GM18526 (cell line): ENCODE results near the gene PPP3R1.

Experiments used
- POLR2A ChIP-seq: IDR thresholded peaks from 3 replicates; pipeline ENCODE4 v1.6.1; 2011; ENCODE audit not compliant: insufficient read length; ENCODE audit errors: extremely low read depth

Gene PPP3R1

DNA sequence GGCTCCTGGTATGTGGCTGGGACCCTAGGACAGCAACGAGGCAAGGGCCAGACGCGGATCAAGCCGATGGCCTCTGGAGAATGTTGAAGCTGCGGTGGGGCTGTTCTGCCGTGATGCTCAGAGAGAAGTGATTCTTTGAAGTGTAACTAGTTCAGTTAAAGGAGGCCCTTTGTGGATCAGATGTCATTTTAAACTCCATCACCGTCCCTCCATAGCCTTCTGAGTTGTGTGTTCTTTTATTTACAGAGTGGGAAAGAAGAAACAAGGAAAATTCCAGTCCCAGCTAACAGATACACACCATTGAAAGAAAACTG is 94.2 kb downstream of the PPP3R1 start:
- no peak for TF ChIP-seq POLR2A

DNA sequence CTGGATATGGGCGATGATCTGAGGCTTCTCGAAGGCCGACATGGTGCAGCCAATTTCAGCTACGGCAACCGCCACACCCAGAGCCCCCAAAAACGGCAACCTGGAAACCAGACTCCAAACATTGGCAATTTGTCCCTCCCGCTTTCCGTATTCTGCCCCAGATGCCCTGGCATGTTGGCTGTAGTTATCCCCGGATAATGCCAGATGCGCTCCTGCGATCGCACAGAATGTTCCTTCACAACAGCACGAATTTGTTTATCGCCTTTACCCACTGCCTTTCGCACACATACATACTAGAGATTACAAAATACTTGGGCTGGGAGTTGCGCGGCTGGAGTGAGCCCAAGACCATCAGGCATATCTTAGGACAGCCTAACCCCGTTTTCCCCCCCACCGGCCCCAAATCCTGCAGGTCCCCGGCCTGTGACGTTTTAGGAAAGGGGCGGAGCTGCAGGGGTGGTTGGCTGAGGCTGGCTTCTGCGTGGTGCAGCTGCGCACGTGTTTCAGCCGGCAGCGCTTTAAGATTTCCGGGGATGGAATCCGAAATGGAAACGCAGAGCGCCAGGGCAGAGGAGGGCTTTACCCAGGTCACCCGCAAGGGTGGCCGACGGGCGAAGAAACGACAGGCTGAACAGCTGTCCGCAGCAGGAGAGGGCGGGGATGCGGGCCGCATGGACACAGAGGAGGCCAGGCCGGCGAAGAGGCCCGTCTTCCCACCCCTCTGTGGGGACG is 94.8 kb downstream of the PPP3R1 start, which contains the start of gene PNO1:
Gene PNO1, plus strand, starts transcription at position 487 of the 732 bp plus-strand sequence. Its CDS starts 47 bp downstream, at position 534.
- peak; percentile 48 for TF ChIP-seq POLR2A

GRCh38 chr2:68157002-68157401 is 95.3 kb downstream of the PPP3R1 start:
- no peak for TF ChIP-seq POLR2A

DNA sequence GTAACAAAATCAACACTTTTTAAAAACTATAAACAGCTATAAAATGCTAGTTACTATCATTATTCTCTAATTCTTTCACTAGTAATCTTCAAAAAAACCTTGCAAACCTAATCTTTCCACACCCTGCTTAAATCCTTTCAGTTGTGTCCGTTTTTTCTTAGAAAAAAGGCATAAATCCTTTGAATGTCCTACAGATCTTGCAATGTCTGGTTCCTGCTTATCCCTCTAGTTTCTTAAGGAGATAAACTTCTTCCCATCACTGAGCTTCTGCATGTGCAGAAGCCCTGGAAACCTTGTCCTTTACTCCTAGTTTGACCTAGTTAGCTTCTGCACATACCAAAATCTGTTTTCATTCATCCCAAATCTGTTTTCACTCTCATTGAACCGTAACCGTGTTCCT is 95.9 kb downstream of the PPP3R1 start:
- TF ChIP-seq POLR2A = no peak

GRCh38 chr2:68155618-68156017 is 96.7 kb downstream of the PPP3R1 start:
- TF ChIP-seq POLR2A = no peak

DNA sequence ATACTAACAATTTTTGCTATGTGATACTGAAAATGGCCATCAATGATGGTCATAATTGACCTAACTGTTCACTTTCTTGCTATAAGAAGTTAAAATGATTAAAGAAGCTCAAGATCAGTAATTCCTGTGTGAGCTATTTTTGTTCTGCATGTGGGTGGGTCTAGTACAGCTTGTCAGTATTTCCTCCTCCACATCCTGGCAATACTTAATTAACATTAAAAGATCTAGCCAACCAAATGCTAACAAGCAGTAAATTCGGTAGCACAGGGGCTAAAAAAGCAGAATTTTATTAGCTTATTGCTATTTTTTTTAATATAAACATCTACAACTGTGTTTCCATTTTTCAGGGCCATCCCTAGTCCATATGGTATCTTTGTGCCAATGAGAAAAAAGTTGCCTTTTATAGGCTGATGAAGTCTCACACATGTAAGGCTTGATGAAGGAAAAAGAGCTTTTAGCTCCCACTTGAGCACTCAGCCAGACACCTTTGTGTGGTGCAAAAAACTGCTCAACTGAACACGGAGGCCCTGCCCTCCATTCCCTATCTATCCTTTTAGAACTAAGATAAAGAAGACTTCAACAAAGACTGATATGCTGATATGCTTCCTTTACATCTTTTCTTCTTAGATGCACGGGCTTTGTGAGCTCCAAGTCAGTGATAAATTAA is 99.5 kb downstream of the PPP3R1 start:
- TF ChIP-seq POLR2A = no peak

DNA sequence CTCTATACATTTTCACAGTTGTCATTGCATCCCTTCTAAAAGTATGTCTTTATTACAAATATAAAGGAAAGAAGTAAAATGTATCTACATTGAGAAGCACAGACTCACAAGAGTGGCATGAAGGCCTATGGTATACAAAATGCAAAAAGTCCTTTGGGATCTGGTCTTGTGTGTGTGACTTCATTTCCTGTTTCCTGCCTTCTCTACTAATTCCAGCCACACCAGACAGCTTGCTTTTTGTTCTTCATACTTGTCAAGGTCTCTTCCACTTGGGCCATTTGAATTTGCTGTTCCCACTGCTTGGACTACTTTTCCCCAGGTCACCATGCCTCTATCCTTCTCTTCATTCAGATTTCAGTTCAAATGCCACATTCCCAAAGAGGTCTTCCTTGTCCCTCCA is 101.3 kb downstream of the PPP3R1 start:
- TF ChIP-seq POLR2A = no peak

- TF ChIP-seq POLR2A = no peak
These were observed 110.5 kb downstream of the PPP3R1 start for GRCh38 chr2:68141875-68142274.

- no peak for TF ChIP-seq POLR2A
These were observed 116.6 kb downstream of the PPP3R1 start for GRCh38 chr2:68135448-68136320.

GRCh38 chr2:68134554-68134953 is 117.8 kb downstream of the PPP3R1 start:
- no peak for TF ChIP-seq POLR2A

- TF ChIP-seq POLR2A = no peak
These were observed 118.2 kb downstream of the PPP3R1 start for GRCh38 chr2:68134120-68134519.
